Measurements from ENCODE around the gene RYR2. TPM values are rescaled to one million over a fixed set of nuclear protein-coding genes. Genes with fewer than 3 reads are reported as not detected.

Gene RYR2
- total and polyA plus RNA-seq, 2 experiments from 2014 or later: not detected

- no peaks in the 10 kb centered on the region for H3K9me2 ChIP-seq (ENCODE audit: insufficient read depth)
- no peak overlapping the region for H3K27ac ChIP-seq
- H3K27me3 ChIP-seq (replicated peaks; ENCODE audit: insufficient read depth): no peaks in the 10 kb centered on the region
- no peak overlapping the region for H3K9ac ChIP-seq
- no peak overlapping the region for H2AFZ ChIP-seq
- in situ Hi-C loops (cut with MboI): no loop called here
- no peaks in the 10 kb centered on the region for H3F3A ChIP-seq (ENCODE audit: insufficient read depth)
- peaks cover 4% of the 10 kb centered on the region for H3K9me3 ChIP-seq (ENCODE audit: low read depth)
- WGBS, 2 experiments (ENCODE audit: low coverage in 1 of 2, low lambda C conversion rate in 2 of 2, missing lambda C conversion rate in 2 of 2): 8 to 11% methylated on average over 3 of the region's 3 CpGs
- no peaks in the 10 kb centered on the region for H4K20me1 ChIP-seq (ENCODE audit: insufficient read depth)
- no peak overlapping the region for H3K4me3 ChIP-seq
- H3K36me3 ChIP-seq (ENCODE audit: low read depth): no peaks in the 10 kb centered on the region
- H3K4me1 ChIP-seq (ENCODE audit: insufficient read depth): no peaks in the 10 kb centered on the region
- no peak for TF ChIP-seq EZH2phosphoT487 (IDR thresholded peaks at IDR 0.05; ENCODE audit: insufficient read depth, low read depth)
- TF ChIP-seq EZH2 (IDR thresholded peaks at IDR 0.05; ENCODE audit: insufficient read depth, poor library complexity, severe bottlenecking): no peak
- peak; percentile 31 for DNase-seq
- H3K4me2 ChIP-seq (ENCODE audit: unreplicated experiment): no peak overlapping the region
- H3K79me2 ChIP-seq (ENCODE audit: insufficient read depth): no peaks in the 10 kb centered on the region
These were observed 636.0 kb downstream of the RYR2 start for GRCh38 chr1:237677979-237678378.

GRCh38 chr1:237679687-237680086 is 637.7 kb downstream of the RYR2 start:
- H3K9me3 ChIP-seq (ENCODE audit: low read depth): peaks cover 4% of the 10 kb centered on the region
- H4K20me1 ChIP-seq (ENCODE audit: insufficient read depth): no peaks in the 10 kb centered on the region
- no peak overlapping the region for H3K27ac ChIP-seq
- H3F3A ChIP-seq (ENCODE audit: insufficient read depth): no peaks in the 10 kb centered on the region
- no peaks in the 10 kb centered on the region for H3K27me3 ChIP-seq (replicated peaks; ENCODE audit: insufficient read depth)
- no peaks in the 10 kb centered on the region for H3K4me1 ChIP-seq (ENCODE audit: insufficient read depth)
- no peak overlapping the region for H3K4me2 ChIP-seq (ENCODE audit: unreplicated experiment)
- in situ Hi-C loops (cut with MboI): no loop called here
- DNase-seq: no peak
- H3K9me2 ChIP-seq (ENCODE audit: insufficient read depth): no peaks in the 10 kb centered on the region
- H2AFZ ChIP-seq: no peak overlapping the region
- WGBS, 2 experiments (ENCODE audit: low coverage in 1 of 2, low lambda C conversion rate in 2 of 2, missing lambda C conversion rate in 2 of 2): 34 to 38% methylated on average over 6 of the region's 6 CpGs
- no peak overlapping the region for H3K9ac ChIP-seq
- TF ChIP-seq EZH2 (IDR thresholded peaks at IDR 0.05; ENCODE audit: insufficient read depth, poor library complexity, severe bottlenecking) (no peak), EZH2phosphoT487 (IDR thresholded peaks at IDR 0.05; ENCODE audit: insufficient read depth, low read depth) (no peak)
- H3K4me3 ChIP-seq: no peak overlapping the region
- no peaks in the 10 kb centered on the region for H3K79me2 ChIP-seq (ENCODE audit: insufficient read depth)
- H3K36me3 ChIP-seq (ENCODE audit: low read depth): no peaks in the 10 kb centered on the region

GRCh38 chr1:237681210-237681609 is 639.2 kb downstream of the RYR2 start:
- Histone ChIP-seq H3K79me2 (ENCODE audit: insufficient read depth) (no peaks in the 10 kb centered on the region), H3K9me2 (ENCODE audit: insufficient read depth) (no peaks in the 10 kb centered on the region), H3K4me1 (ENCODE audit: insufficient read depth) (no peaks in the 10 kb centered on the region), H3F3A (ENCODE audit: insufficient read depth) (no peaks in the 10 kb centered on the region), H3K9me3 (ENCODE audit: low read depth) (peaks cover 4% of the 10 kb centered on the region), H3K9ac (no peak overlapping the region), H3K36me3 (ENCODE audit: low read depth) (no peaks in the 10 kb centered on the region), H3K27ac (no peak overlapping the region), H2AFZ (no peak overlapping the region), H3K4me2 (ENCODE audit: unreplicated experiment) (no peak overlapping the region), H3K27me3 (replicated peaks; ENCODE audit: insufficient read depth) (no peaks in the 10 kb centered on the region), H4K20me1 (ENCODE audit: insufficient read depth) (no peaks in the 10 kb centered on the region), H3K4me3 (no peak overlapping the region)
- in situ Hi-C loops (cut with MboI): no loop called here
- DNase-seq: peak; percentile 1
- 2 to 5% methylated on average over 6 of the region's 6 CpGs for WGBS, 2 experiments (ENCODE audit: low coverage in 1 of 2, low lambda C conversion rate in 2 of 2, missing lambda C conversion rate in 2 of 2)
- TF ChIP-seq EZH2phosphoT487 (IDR thresholded peaks at IDR 0.05; ENCODE audit: insufficient read depth, low read depth) (no peak), EZH2 (IDR thresholded peaks at IDR 0.05; ENCODE audit: insufficient read depth, poor library complexity, severe bottlenecking) (no peak)

GRCh38 chr1:237684236-237684635 is 642.3 kb downstream of the RYR2 start:
- TF ChIP-seq EZH2 (IDR thresholded peaks at IDR 0.05; ENCODE audit: insufficient read depth, poor library complexity, severe bottlenecking): no peak
- no peak for TF ChIP-seq EZH2phosphoT487 (IDR thresholded peaks at IDR 0.05; ENCODE audit: insufficient read depth, low read depth)
- whole genome bisulfite sequencing, 2 experiments (ENCODE audit: low coverage in 1 of 2, low lambda C conversion rate in 2 of 2, missing lambda C conversion rate in 2 of 2): 33 to 38% methylated on average over 6 of the region's 6 CpGs
- Histone ChIP-seq H3K4me3 (no peak overlapping the region), H3K4me1 (ENCODE audit: insufficient read depth) (no peaks in the 10 kb centered on the region), H3K27me3 (replicated peaks; ENCODE audit: insufficient read depth) (no peaks in the 10 kb centered on the region), H3K9ac (no peak overlapping the region), H3K79me2 (ENCODE audit: insufficient read depth) (no peaks in the 10 kb centered on the region), H3K9me3 (ENCODE audit: low read depth) (no peaks in the 10 kb centered on the region), H3K9me2 (ENCODE audit: insufficient read depth) (no peaks in the 10 kb centered on the region), H3K36me3 (ENCODE audit: low read depth) (no peaks in the 10 kb centered on the region), H3F3A (ENCODE audit: insufficient read depth) (no peaks in the 10 kb centered on the region), H2AFZ (no peak overlapping the region), H3K4me2 (ENCODE audit: unreplicated experiment) (no peak overlapping the region), H3K27ac (no peak overlapping the region), H4K20me1 (ENCODE audit: insufficient read depth) (no peaks in the 10 kb centered on the region)
- no peak for DNase-seq
- in situ Hi-C loops (cut with MboI): no loop called here

GRCh38 chr1:237685551-237685950 is 643.6 kb downstream of the RYR2 start:
- H3K79me2 ChIP-seq (ENCODE audit: insufficient read depth): no peaks in the 10 kb centered on the region
- no peaks in the 10 kb centered on the region for H3K4me1 ChIP-seq (ENCODE audit: insufficient read depth)
- H3K27ac ChIP-seq: no peak overlapping the region
- H3K9me3 ChIP-seq (ENCODE audit: low read depth): no peaks in the 10 kb centered on the region
- H3K27me3 ChIP-seq (replicated peaks; ENCODE audit: insufficient read depth): no peaks in the 10 kb centered on the region
- in situ Hi-C loops (cut with MboI): no loop called here
- no peak overlapping the region for H3K4me3 ChIP-seq
- DNase-seq: no peak
- H3F3A ChIP-seq (ENCODE audit: insufficient read depth): no peaks in the 10 kb centered on the region
- H4K20me1 ChIP-seq (ENCODE audit: insufficient read depth): no peaks in the 10 kb centered on the region
- H3K4me2 ChIP-seq (ENCODE audit: unreplicated experiment): no peak overlapping the region
- H2AFZ ChIP-seq: no peak overlapping the region
- no peak overlapping the region for H3K9ac ChIP-seq
- TF ChIP-seq EZH2 (IDR thresholded peaks at IDR 0.05; ENCODE audit: insufficient read depth, poor library complexity, severe bottlenecking) (no peak), EZH2phosphoT487 (IDR thresholded peaks at IDR 0.05; ENCODE audit: insufficient read depth, low read depth) (no peak)
- H3K36me3 ChIP-seq (ENCODE audit: low read depth): no peaks in the 10 kb centered on the region
- H3K9me2 ChIP-seq (ENCODE audit: insufficient read depth): no peaks in the 10 kb centered on the region
- WGBS, 2 experiments (ENCODE audit: low coverage in 1 of 2, low lambda C conversion rate in 2 of 2, missing lambda C conversion rate in 2 of 2): 17 to 18% methylated on average over 1 of the region's 1 CpG
